Smooth muscle cell of the brain vasculature (primary cell): ENCODE data around the gene CD80.
"Not testable (repeated sequence)": the region's sequence is repeated elsewhere in the genome, so short reads cannot be mapped to it uniquely, and the experiment has no call there.

Experiments used
- DNase-seq: peaks from one replicate; pipeline ENCODE4 v3.0.0-alpha.2; 2012; ENCODE audit warnings: low read depth, low spot score

CD80 gene

GRCh38 chr3:119559441-119559963, at the start of gene CD80:
CD80 (minus strand) TSS chr3:119559614; CDS start chr3:119557728, 1,886 bp downstream.
- DNase-seq = no peak

- DNase-seq = no peak
These were observed 49.1 kb upstream of the CD80 start for GRCh38 chr3:119608405-119609000.

GRCh38 chr3:119604878-119605277, 45.5 kb upstream of the CD80 start:
- no peak for DNase-seq

- no peak for DNase-seq
These were observed 43.3 kb upstream of the CD80 start for GRCh38 chr3:119602676-119603075.

GRCh38 chr3:119601154-119601553, 41.7 kb upstream of the CD80 start:
- DNase-seq = no peak

GRCh38 chr3:119600732-119601131, 41.3 kb upstream of the CD80 start:
- no peak for DNase-seq

- no peak for DNase-seq
These were observed 40.3 kb upstream of the CD80 start for GRCh38 chr3:119599558-119600174.

GRCh38 chr3:119598410-119599098, 39.1 kb upstream of the CD80 start:
- DNase-seq = no peak

GRCh38 chr3:119597548-119598288, 38.3 kb upstream of the CD80 start, which contains the start of gene PLA1A:
PLA1A (plus strand) TSS chr3:119597885; CDS start chr3:119597914, 29 bp downstream.
- no peak for DNase-seq

- no peak for DNase-seq
These were observed 37.0 kb upstream of the CD80 start for GRCh38 chr3:119596398-119596797.

- no peak for DNase-seq
These were observed 36.4 kb upstream of the CD80 start for GRCh38 chr3:119595639-119596334.

- DNase-seq = not testable (repeated sequence)
These were observed 35.5 kb upstream of the CD80 start for GRCh38 chr3:119594929-119595328.

GRCh38 chr3:119594066-119594465, 34.7 kb upstream of the CD80 start:
- DNase-seq = no peak

GRCh38 chr3:119592861-119593260, 33.4 kb upstream of the CD80 start:
- DNase-seq = no peak

GRCh38 chr3:119590706-119591105, 31.3 kb upstream of the CD80 start:
- no peak for DNase-seq

GRCh38 chr3:119589102-119589773, 29.8 kb upstream of the CD80 start:
- no peak for DNase-seq

- DNase-seq = no peak
These were observed 28.7 kb upstream of the CD80 start for GRCh38 chr3:119588112-119588511.

- DNase-seq = no peak
These were observed 27.3 kb upstream of the CD80 start for GRCh38 chr3:119586733-119587172.

- DNase-seq = no peak
These were observed 26.6 kb upstream of the CD80 start for GRCh38 chr3:119585856-119586570.

GRCh38 chr3:119585208-119585607, 25.8 kb upstream of the CD80 start:
- DNase-seq = no peak
